Hepatocyte (in vitro differentiated cells): ENCODE data around the gene FAM193A.

ENCODE experiments used
- EZH2phosphoT487 ChIP-seq: fragments of 200-600 bp; sonication (generic); IDR thresholded peaks from one replicate; pipeline ENCODE4 v1.6.1; 2018; ENCODE audit warnings: antibody characterized with exemption, mild to moderate bottlenecking, low read depth, moderate library complexity; ENCODE audit not compliant: unreplicated experiment, severe bottlenecking
- TF ChIP-seq, protein P1 (sequence below): fragments of 200-600 bp; sonication (generic); IDR thresholded peaks from 2 replicates; pipeline ENCODE4 v1.5.1; 2016; ENCODE audit warnings: antibody characterized with exemption, mild to moderate bottlenecking; ENCODE audit not compliant: poor library complexity

DNA sequence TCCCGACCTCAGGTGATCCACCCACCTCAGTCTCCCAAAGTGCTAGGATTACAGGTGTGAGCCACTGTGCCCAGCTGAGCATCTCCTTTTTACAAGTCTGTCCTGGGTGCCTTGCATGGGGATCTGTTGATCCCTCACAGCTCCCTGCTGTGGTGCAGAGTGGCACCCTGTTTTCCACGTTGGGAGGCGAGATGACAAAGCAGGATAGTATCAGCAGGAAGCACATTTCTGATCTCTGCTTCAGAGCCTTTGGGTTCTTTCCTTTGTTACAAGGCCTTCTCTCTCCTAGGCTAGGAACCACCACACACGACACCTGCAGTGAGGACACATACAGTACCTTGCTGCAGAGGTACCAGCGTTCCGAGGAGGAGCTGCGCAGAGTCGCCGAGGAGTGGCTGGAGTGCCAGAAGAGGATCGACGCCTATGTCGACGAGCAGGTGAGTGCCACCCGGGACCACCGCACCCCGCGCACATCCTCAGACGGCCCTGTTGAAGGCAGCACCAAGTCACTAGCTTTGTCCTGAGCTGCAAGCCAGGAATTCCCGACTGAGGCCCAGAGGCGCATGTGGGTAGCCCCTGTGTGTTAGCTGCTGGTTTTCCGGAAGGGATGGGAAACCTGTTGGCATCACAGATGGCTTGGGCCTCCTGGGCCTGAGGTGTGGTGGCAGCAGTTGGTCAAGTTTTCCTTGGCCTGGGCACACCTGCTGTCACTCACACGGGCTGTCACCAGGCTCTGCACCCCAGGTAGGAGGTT is 110.1 kb downstream of the FAM193A start:
- TF ChIP-seq, protein P1, sequence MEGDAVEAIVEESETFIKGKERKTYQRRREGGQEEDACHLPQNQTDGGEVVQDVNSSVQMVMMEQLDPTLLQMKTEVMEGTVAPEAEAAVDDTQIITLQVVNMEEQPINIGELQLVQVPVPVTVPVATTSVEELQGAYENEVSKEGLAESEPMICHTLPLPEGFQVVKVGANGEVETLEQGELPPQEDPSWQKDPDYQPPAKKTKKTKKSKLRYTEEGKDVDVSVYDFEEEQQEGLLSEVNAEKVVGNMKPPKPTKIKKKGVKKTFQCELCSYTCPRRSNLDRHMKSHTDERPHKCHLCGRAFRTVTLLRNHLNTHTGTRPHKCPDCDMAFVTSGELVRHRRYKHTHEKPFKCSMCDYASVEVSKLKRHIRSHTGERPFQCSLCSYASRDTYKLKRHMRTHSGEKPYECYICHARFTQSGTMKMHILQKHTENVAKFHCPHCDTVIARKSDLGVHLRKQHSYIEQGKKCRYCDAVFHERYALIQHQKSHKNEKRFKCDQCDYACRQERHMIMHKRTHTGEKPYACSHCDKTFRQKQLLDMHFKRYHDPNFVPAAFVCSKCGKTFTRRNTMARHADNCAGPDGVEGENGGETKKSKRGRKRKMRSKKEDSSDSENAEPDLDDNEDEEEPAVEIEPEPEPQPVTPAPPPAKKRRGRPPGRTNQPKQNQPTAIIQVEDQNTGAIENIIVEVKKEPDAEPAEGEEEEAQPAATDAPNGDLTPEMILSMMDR: no peak
- TF ChIP-seq EZH2phosphoT487: no peak
